22Rv1 (cell line): ENCODE data around the gene PPIF.

Experiments used
- CTCF ChIP-seq: fragments of 450-650 bp; IDR thresholded peaks from 2 replicates; pipeline ENCODE4 v1.5.1; 2017; ENCODE audit warnings: mild to moderate bottlenecking
- ZFX ChIP-seq: fragments of 450-650 bp; IDR thresholded peaks from 2 replicates; pipeline ENCODE4 v1.6.1; 2017; ENCODE audit warnings: antibody characterized with exemption, borderline replicate concordance

- TF ChIP-seq CTCF (no peak), ZFX (no peak)
Measured at GRCh38 chr10:79392020-79392398, 44.7 kb downstream of the PPIF start.
